GM19099 (cell line): ENCODE results near the gene ZNF317.

Experiments used
- POLR2A ChIP-seq: IDR thresholded peaks from 3 replicates; pipeline ENCODE4 v1.6.1; 2011; ENCODE audit warnings: low read depth; ENCODE audit not compliant: insufficient read length; ENCODE audit errors: extremely low read depth

Gene ZNF317

GRCh38 chr19:9140159-9140874, at the start of gene ZNF317:
ZNF317 (plus strand) TSS chr19:9140397; CDS start chr19:9156017, 15,620 bp downstream.
- peak; percentile 87 for TF ChIP-seq POLR2A

- TF ChIP-seq POLR2A, result no peak
These were observed 32.8 kb upstream of the ZNF317 start, which contains the start of gene OR7G2 for GRCh38 chr19:9107375-9107774. OR7G2 (minus strand) TSS chr19:9107475; CDS start chr19:9103243, 4,232 bp downstream.

- no peak for TF ChIP-seq POLR2A
These were observed 30.2 kb upstream of the ZNF317 start for GRCh38 chr19:9109959-9110358.

- no peak for TF ChIP-seq POLR2A
These were observed 24.8 kb upstream of the ZNF317 start, which contains the start of gene OR7G1 for GRCh38 chr19:9115307-9115813. OR7G1 (minus strand) TSS chr19:9115763; CDS start chr19:9115763, 0 bp downstream.

GRCh38 chr19:9116547-9116946, 23.6 kb upstream of the ZNF317 start:
- TF ChIP-seq POLR2A, result no peak

- TF ChIP-seq POLR2A, result no peak
These were observed 13.2 kb upstream of the ZNF317 start, which contains the start of gene OR7G3 for GRCh38 chr19:9126900-9127405. OR7G3 (minus strand) TSS chr19:9126950; CDS start chr19:9126950, 0 bp downstream.

GRCh38 chr19:9128171-9128570, 12.0 kb upstream of the ZNF317 start:
- TF ChIP-seq POLR2A, result no peak

GRCh38 chr19:9130965-9131364, 9.2 kb upstream of the ZNF317 start:
- TF ChIP-seq POLR2A, result no peak

- TF ChIP-seq POLR2A, result no peak
These were observed 7.8 kb upstream of the ZNF317 start for GRCh38 chr19:9132422-9132821.

- TF ChIP-seq POLR2A, result no peak
These were observed 513 bp upstream of the ZNF317 start for GRCh38 chr19:9139609-9140158.

GRCh38 chr19:9144920-9145319, 4.7 kb downstream of the ZNF317 start:
- TF ChIP-seq POLR2A, result no peak

GRCh38 chr19:9146882-9147281, 6.7 kb downstream of the ZNF317 start:
- TF ChIP-seq POLR2A, result no peak

- no peak for TF ChIP-seq POLR2A
These were observed 8.5 kb downstream of the ZNF317 start for GRCh38 chr19:9148697-9149096.

GRCh38 chr19:9149997-9150396, 9.8 kb downstream of the ZNF317 start:
- TF ChIP-seq POLR2A, result no peak

- TF ChIP-seq POLR2A, result no peak
These were observed 10.5 kb downstream of the ZNF317 start for GRCh38 chr19:9150650-9151049.

GRCh38 chr19:9151367-9151766, 11.2 kb downstream of the ZNF317 start:
- no peak for TF ChIP-seq POLR2A
